ENCODE data around the gene OR10A7. TPM values are rescaled to one million over a fixed set of nuclear protein-coding genes. Genes with fewer than 3 reads are reported as not detected.

The OR10A7 gene
- total RNA-seq, 1 donor from 2014 or later: not detected

Other genes starting within 250 kb of the OR10A7 start
- 0.59 TPM for gene TESPA1, start 236.3 kb upstream of the OR10A7 start, total RNA-seq
- gene NEUROD4, start 201.1 kb upstream of the OR10A7 start, total RNA-seq: not detected
- gene OR9K2, start 94.6 kb upstream of the OR10A7 start, total RNA-seq: not detected
- not detected for gene OR6C74, start 23.6 kb downstream of the OR10A7 start, total RNA-seq
- not detected for gene OR6C6, start 75.5 kb downstream of the OR10A7 start, total RNA-seq
- gene OR6C1, start 93.3 kb downstream of the OR10A7 start, total RNA-seq: not detected
- not detected for gene OR6C3, start 109.7 kb downstream of the OR10A7 start, total RNA-seq
- gene OR6C75, start 141.9 kb downstream of the OR10A7 start, total RNA-seq: not detected
- not detected for gene OR6C65, start 179.5 kb downstream of the OR10A7 start, total RNA-seq
- gene OR6C76, start 205.2 kb downstream of the OR10A7 start, total RNA-seq: not detected
- not detected for gene OR6C2, start 223.1 kb downstream of the OR10A7 start, total RNA-seq
- gene OR6C70, start 249.1 kb downstream of the OR10A7 start, total RNA-seq: not detected